CD4-positive, CD25-positive, alpha-beta regulatory T cell (primary cell): ENCODE data around the gene CNGB1. TPM values are rescaled to one million over a fixed set of nuclear protein-coding genes. Genes with fewer than 3 reads are reported as not detected.
A peak's percentile ranks its signal among the peaks of the same experiment; 100 is the strongest.
"Not testable (repeated sequence)": the region's sequence is repeated elsewhere in the genome, so short reads cannot be mapped to it uniquely, and the experiment has no call there.

Experiments used
- ATAC-seq, 2 donors: fragments of 150-1000 bp; cut with Tn5 transposase; one replicate each; pipeline ENCODE4 v1.10.0; 2021; ENCODE audit warnings: low read depth in 2 of 2, moderate number of reproducible peaks in 2 of 2, moderate library complexity in 1 of 2
- DNase-seq, 3 donors: peaks; one replicate each; pipeline versions ENCODE4 v3.0.0 to v3.0.0-alpha.2; 2012 to 2022; ENCODE audit warnings: mixed read lengths in 1 of 3
- H3K27ac ChIP-seq: one replicate; pipeline ENCODE4 v1.7.0; 2013; ENCODE audit warnings: mild to moderate bottlenecking, low read length; ENCODE audit not compliant: insufficient read depth, poor library complexity, severe bottlenecking
- H3K27me3 ChIP-seq: one replicate; pipeline ENCODE4 v1.7.0; 2013; ENCODE audit warnings: low read length; ENCODE audit not compliant: control insufficient read depth, insufficient read depth
- H3K36me3 ChIP-seq: one replicate; pipeline ENCODE4 v1.7.0; 2013; ENCODE audit warnings: mild to moderate bottlenecking, low read length, moderate library complexity; ENCODE audit not compliant: control insufficient read depth, insufficient read depth
- H3K4me1 ChIP-seq: 2 replicates; pipeline ENCODE4 v1.7.0; 2013; ENCODE audit warnings: mild to moderate bottlenecking, low read length; ENCODE audit not compliant: insufficient read depth, control insufficient read depth, poor library complexity, severe bottlenecking
- H3K4me3 ChIP-seq: one replicate; pipeline ENCODE4 v1.7.0; 2013; ENCODE audit warnings: low read depth, mild to moderate bottlenecking, low read length, moderate library complexity
- H3K9me3 ChIP-seq, 2 experiments: 1 replicate in 1 of 2; 2 replicates in 1 of 2; pipeline ENCODE4 v1.7.0; 2013; ENCODE audit warnings: low read length in 2 of 2, mild to moderate bottlenecking in 1 of 2, moderate library complexity in 1 of 2; ENCODE audit not compliant: control insufficient read depth in 2 of 2
- H3K27ac Mint-ChIP-seq, 3 donors: one replicate each; pipeline ENCODE4 v1.8.0; 2020 to 2022; ENCODE audit warnings: mild to moderate bottlenecking in 3 of 3, mixed read lengths in 3 of 3, moderate library complexity in 2 of 3
- H3K27me3 Mint-ChIP-seq: one replicate; pipeline ENCODE4 v1.8.0; 2022; ENCODE audit warnings: mild to moderate bottlenecking, mixed read lengths
- H3K36me3 Mint-ChIP-seq: one replicate; pipeline ENCODE4 v1.8.0; 2020; ENCODE audit warnings: mixed read lengths
- H3K4me1 Mint-ChIP-seq, 4 donors: one replicate each; pipeline ENCODE4 v1.8.0; 2020 to 2022; ENCODE audit warnings: mixed read lengths in 4 of 4, mild to moderate bottlenecking in 1 of 4
- H3K4me3 Mint-ChIP-seq, 4 donors: one replicate each; pipeline ENCODE4 v1.8.0; 2020 to 2022; ENCODE audit warnings: mild to moderate bottlenecking in 4 of 4, mixed read lengths in 4 of 4, moderate library complexity in 3 of 4
- H3K9me3 Mint-ChIP-seq, 7 donors: one replicate each; pipeline ENCODE4 v1.8.0; 2020 to 2022; ENCODE audit warnings: mixed read lengths in 7 of 7, mild to moderate bottlenecking in 3 of 7, moderate library complexity in 2 of 7
- polyA plus RNA-seq, 4 donors: library from polyadenylated mRNA; unstranded; fragments of 300-500 nt; fragmentation: Illumina TruSeq; gene quantifications; one replicate each; pipeline ENCODE4 v1.2.3, GENCODE V29; 2021
- total RNA-seq: library from RNA; stranded (reverse); gene quantifications from one replicate; pipeline ENCODE4 v1.2.3, GENCODE V29; 2022

Gene CNGB1
- total and polyA plus RNA-seq, 5 donors from 2014 or later = not detected

DNA sequence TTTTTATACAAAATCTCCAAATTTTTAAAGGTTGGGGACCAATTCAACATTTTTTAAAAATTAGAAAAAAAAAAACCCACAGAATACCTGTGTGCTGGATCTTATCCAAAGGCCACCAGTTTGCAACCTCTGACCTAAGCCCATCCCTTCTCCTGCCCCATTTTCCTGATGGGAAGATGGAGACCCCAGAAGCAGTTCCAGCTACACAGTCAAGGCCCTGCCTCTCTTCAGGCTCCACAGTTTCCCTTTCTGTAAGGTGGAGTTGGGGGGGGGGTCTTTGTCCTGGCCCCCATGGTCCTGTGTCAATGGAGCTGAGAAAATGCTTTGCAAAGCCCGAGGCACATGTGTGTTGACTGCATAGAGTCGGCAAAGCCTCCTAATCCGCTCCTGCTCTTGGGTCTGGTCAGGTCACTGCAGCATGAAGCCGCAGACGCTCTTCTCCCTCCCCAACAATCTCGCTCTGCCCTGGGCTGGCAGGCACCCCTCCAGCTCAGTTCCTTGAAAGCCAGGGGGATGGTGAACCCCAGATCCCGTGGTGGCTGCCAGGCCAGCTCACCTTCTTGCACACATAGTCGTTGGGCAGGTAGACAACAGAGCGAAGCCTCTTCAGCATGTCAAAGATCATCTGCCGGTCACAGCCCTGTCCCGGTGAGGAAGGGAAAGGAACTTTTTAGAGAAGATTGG lies 70.0 kb downstream of the CNGB1 start:
- ATAC-seq (no peak), DNase-seq (no peak)
- no peaks in the 10 kb centered on the region for H3K36me3 ChIP-seq
- H3K4me3 Mint-ChIP-seq = no peak overlapping the region
- H3K27me3 ChIP-seq = no peaks in the 10 kb centered on the region
- peaks cover 18% of the 10 kb centered on the region for H3K27me3 Mint-ChIP-seq
- no peak overlapping the region for H3K4me3 ChIP-seq
- H3K9me3 Mint-ChIP-seq = peaks cover 0 to 2% (median 0%) of the 10 kb centered on the region in 7 donors
- peaks cover 0 to 5% (median 1%) of the 10 kb centered on the region in 4 donors for H3K4me1 Mint-ChIP-seq
- H3K4me1 ChIP-seq = no peaks in the 10 kb centered on the region
- no peaks in the 10 kb centered on the region for H3K9me3 ChIP-seq
- no peaks in the 10 kb centered on the region for H3K36me3 Mint-ChIP-seq
- no peak overlapping the region for H3K27ac Mint-ChIP-seq
- no peak overlapping the region for H3K27ac ChIP-seq

DNA sequence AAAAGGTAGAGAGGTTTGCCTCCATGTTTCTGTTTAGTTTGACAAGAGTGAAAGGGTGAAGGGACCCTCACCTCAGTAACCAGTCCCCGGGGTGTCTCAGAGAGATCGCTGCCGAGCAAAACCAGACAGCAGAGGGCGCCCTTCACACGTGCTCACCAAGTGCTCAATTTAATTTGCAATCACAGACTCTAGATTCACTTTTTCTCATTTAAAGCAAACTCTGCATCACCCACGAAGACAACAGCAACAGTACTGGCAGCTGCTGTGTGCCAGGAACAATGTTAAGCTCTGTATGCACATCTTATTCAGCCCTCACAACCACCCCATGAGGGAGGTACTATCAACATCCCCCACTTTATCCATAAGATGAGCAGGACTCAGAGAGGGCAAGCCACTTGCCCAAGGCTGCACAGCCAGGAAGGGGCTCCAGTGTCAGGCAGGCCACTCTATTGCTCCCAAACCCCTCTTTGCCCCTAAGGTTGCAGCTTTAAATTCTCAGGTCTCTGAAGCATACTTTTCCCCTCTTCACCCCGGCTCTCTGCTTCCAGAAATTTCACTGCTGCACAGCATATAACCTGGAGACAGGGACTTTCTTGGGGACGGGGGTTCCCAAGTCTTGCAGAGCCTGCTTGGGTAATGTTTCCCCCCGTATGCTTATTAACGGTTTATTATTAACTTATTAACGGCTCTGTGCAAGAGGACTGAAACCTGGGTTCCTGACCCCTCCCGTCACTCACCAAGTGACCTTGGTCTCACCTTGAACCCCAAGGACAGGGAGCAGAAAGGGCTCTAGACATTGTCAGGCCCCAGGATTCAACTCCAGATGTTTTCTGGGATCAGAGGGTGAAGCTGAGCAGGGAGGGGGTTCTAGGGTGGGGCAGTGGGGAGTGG lies 70.9 kb downstream of the CNGB1 start:
- no peak overlapping the region for H3K4me3 Mint-ChIP-seq
- ATAC-seq = peak; percentile 57 to 71
- peaks cover 0 to 2% (median 0%) of the 10 kb centered on the region in 7 donors for H3K9me3 Mint-ChIP-seq
- H3K36me3 Mint-ChIP-seq = no peaks in the 10 kb centered on the region
- H3K27me3 ChIP-seq = no peaks in the 10 kb centered on the region
- H3K4me1 ChIP-seq = no peaks in the 10 kb centered on the region
- peak; percentile 57 to 80 (median 74) for DNase-seq
- no peak overlapping the region for H3K27ac ChIP-seq
- no peak overlapping the region for H3K4me3 ChIP-seq
- no peaks in the 10 kb centered on the region for H3K9me3 ChIP-seq
- no peaks in the 10 kb centered on the region for H3K36me3 ChIP-seq
- H3K4me1 Mint-ChIP-seq = peaks cover 0 to 5% (median 1%) of the 10 kb centered on the region in 4 donors
- peak overlapping the region in 1 of 3 donors; percentile 39 for H3K27ac Mint-ChIP-seq
- H3K27me3 Mint-ChIP-seq = peaks cover 10% of the 10 kb centered on the region

- no peaks in the 10 kb centered on the region for H3K9me3 ChIP-seq
- H3K27ac ChIP-seq = no peak overlapping the region
- Mint-ChIP-seq H3K27me3 (peaks cover 14% of the 10 kb centered on the region), H3K27ac (no peak overlapping the region), H3K4me3 (no peak overlapping the region), H3K9me3 (peaks cover 0 to 2% (median 0%) of the 10 kb centered on the region in 7 donors), H3K36me3 (no peaks in the 10 kb centered on the region), H3K4me1 (peaks cover 0 to 13% (median 3%) of the 10 kb centered on the region in 4 donors)
- no peak for ATAC-seq
- no peak for DNase-seq
- no peak overlapping the region for H3K4me3 ChIP-seq
- H3K36me3 ChIP-seq = no peaks in the 10 kb centered on the region
- no peaks in the 10 kb centered on the region for H3K27me3 ChIP-seq
- H3K4me1 ChIP-seq = no peaks in the 10 kb centered on the region
Observed at GRCh38 chr16:57898961-57899360, 72.0 kb downstream of the CNGB1 start.

DNA sequence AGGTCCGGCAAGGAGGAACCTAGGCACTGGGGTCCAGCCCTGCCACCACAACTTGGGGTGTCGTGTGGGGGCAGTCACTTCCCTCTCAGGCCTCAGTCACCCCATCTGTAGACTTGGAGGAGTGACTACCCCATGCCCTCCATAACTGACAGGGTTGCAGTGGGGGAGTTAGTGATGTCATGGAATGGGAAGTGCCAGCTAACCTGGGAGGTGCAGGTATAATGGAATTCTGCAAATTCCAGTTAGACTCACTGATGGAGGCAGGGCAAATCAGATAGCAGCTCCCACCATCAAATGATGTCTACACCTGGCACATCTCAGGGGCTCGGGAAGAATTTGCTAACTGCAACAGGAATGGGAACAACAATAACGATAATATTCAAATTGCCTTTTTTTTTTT lies 72.9 kb downstream of the CNGB1 start:
- Mint-ChIP-seq H3K36me3 (no peaks in the 10 kb centered on the region), H3K4me3 (no peak overlapping the region), H3K4me1 (peaks cover 0 to 14% (median 3%) of the 10 kb centered on the region in 4 donors), H3K27me3 (peaks cover 18% of the 10 kb centered on the region), H3K9me3 (peaks cover 0 to 2% (median 0%) of the 10 kb centered on the region in 7 donors), H3K27ac (no peak overlapping the region)
- Histone ChIP-seq H3K27ac (no peak overlapping the region), H3K36me3 (no peaks in the 10 kb centered on the region), H3K9me3 (no peaks in the 10 kb centered on the region), H3K27me3 (no peaks in the 10 kb centered on the region), H3K4me1 (no peaks in the 10 kb centered on the region), H3K4me3 (no peak overlapping the region)
- no peak for ATAC-seq
- DNase-seq = no peak

GRCh38 chr16:57897053-57897784 lies 73.7 kb downstream of the CNGB1 start:
- no peaks in the 10 kb centered on the region for H3K4me1 ChIP-seq
- no peak for DNase-seq
- H3K4me1 Mint-ChIP-seq = peaks cover 0 to 14% (median 3%) of the 10 kb centered on the region in 4 donors

DNA sequence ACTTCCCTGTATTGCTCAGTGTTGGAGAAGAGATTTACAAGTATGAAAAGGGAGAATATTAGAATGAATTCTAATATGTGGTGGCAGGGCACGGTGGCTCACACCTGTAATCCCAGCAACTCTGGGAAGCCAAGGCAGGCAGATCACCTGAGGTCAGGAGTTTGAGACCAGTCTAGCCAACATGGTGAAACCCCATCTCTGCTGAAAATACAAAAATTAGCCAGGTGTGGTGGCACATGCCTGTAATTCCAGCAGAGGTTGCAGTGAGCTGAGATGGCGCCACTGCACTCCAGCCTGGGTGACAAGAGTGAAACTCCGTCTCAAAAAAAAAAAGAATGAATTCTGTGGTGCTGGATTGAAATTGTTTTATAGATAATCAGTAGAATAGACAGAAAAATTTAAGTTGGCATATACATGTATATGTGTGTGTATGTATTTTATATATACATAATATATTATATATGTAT lies 75.8 kb downstream of the CNGB1 start:
- H3K4me3 Mint-ChIP-seq, H3K27ac Mint-ChIP-seq, DNase-seq: not testable (repeated sequence)

More at GRCh38 chr16:57897053-57897784, 73.7 kb downstream of the CNGB1 start:
- Histone ChIP-seq H3K4me3 (no peak overlapping the region), H3K9me3 (no peaks in the 10 kb centered on the region), H3K27me3 (peaks cover 2% of the 10 kb centered on the region), H3K27ac (no peak overlapping the region), H3K36me3 (no peaks in the 10 kb centered on the region)
- Mint-ChIP-seq H3K36me3 (no peaks in the 10 kb centered on the region), H3K27ac (no peak overlapping the region), H3K4me3 (no peak overlapping the region), H3K27me3 (peaks cover 19% of the 10 kb centered on the region), H3K9me3 (no peaks in the 10 kb centered on the region)
- ATAC-seq = no peak

GRCh38 chr16:57894390-57895080 lies 76.4 kb downstream of the CNGB1 start:
- no peaks in the 10 kb centered on the region for H3K4me1 ChIP-seq
- peaks cover 24% of the 10 kb centered on the region for H3K27me3 Mint-ChIP-seq

More for the DNA sequence above, 75.8 kb downstream of the CNGB1 start:
- not testable (repeated sequence) for H3K9me3 ChIP-seq, H3K9me3 Mint-ChIP-seq, H3K36me3 ChIP-seq, H3K4me1 ChIP-seq, H3K27ac ChIP-seq, H3K27me3 ChIP-seq, ATAC-seq, H3K4me3 ChIP-seq, H3K36me3 Mint-ChIP-seq
- H3K27me3 Mint-ChIP-seq = peaks cover 22% of the 10 kb centered on the region
- H3K4me1 Mint-ChIP-seq = peaks cover 0 to 14% (median 3%) of the 10 kb centered on the region in 4 donors

More at GRCh38 chr16:57894390-57895080, 76.4 kb downstream of the CNGB1 start:
- peaks cover 0 to 8% (median 2%) of the 10 kb centered on the region in 4 donors for H3K4me1 Mint-ChIP-seq
- H3K27ac Mint-ChIP-seq = peak overlapping the region in 1 of 3 donors; percentile 72
- no peaks in the 10 kb centered on the region for H3K9me3 Mint-ChIP-seq
- Histone ChIP-seq H3K4me3 (no peak overlapping the region), H3K9me3 (no peaks in the 10 kb centered on the region), H3K36me3 (no peaks in the 10 kb centered on the region), H3K27me3 (peaks cover 4% of the 10 kb centered on the region), H3K27ac (no peak overlapping the region)
- ATAC-seq = no peak
- no peak for DNase-seq
- H3K4me3 Mint-ChIP-seq = no peak overlapping the region
- H3K36me3 Mint-ChIP-seq = no peaks in the 10 kb centered on the region
